ENCODE measurements around the gene PPP1R26. TPM values are rescaled to one million over a fixed set of nuclear protein-coding genes. Genes with fewer than 3 reads are reported as not detected.

Gene PPP1R26
- total RNA-seq, result 25.1 and 27.7 TPM in 2 replicates

GRCh38 chr9:135479469-135480052 lies at the start of gene PPP1R26:
TSS of gene PPP1R26 (plus strand) at chr9:135479782. CDS start at chr9:135484511, 4,729 bp downstream.

GRCh38 chr9:135500525-135501260 lies 21.1 kb downstream of the PPP1R26 start, which contains the start of gene MRPS2:
TSS of gene MRPS2 (plus strand) at chr9:135500682. CDS start at chr9:135500711, 29 bp downstream.

GRCh38 chr9:135520916-135521607 lies 41.5 kb downstream of the PPP1R26 start, which contains the start of gene LCN1:
TSS of gene LCN1 (plus strand) at chr9:135521440. CDS start at chr9:135521498, 58 bp downstream.

Other genes starting within 250 kb of the PPP1R26 start
- 17.4 and 20.5 TPM in 2 replicates for gene MRPS2, start 20.9 kb downstream of the PPP1R26 start, total RNA-seq
- gene LCN1, start 41.7 kb downstream of the PPP1R26 start, total RNA-seq, result not detected in 2 replicates
- not detected in 2 replicates for gene OBP2A, start 66.3 kb downstream of the PPP1R26 start, total RNA-seq
- not detected in 2 replicates for gene PAEP, start 82.0 kb downstream of the PPP1R26 start, total RNA-seq
- gene GLT6D1, start 159.8 kb downstream of the PPP1R26 start, total RNA-seq, result not detected in 2 replicates
- gene LCN9, start 183.5 kb downstream of the PPP1R26 start, total RNA-seq, result not detected in 2 replicates
- not detected in 2 replicates for gene SOHLH1, start 219.7 kb downstream of the PPP1R26 start, total RNA-seq
- gene KCNT1, start 222.4 kb downstream of the PPP1R26 start, total RNA-seq, result not detected in 2 replicates